Measurements from ENCODE around the gene ADGRF3. TPM values are rescaled to one million over a fixed set of nuclear protein-coding genes. Genes with fewer than 3 reads are reported as not detected.

ADGRF3 gene
- total RNA-seq, 1 donor from 2014 or later, result 0.44 TPM

DNA sequence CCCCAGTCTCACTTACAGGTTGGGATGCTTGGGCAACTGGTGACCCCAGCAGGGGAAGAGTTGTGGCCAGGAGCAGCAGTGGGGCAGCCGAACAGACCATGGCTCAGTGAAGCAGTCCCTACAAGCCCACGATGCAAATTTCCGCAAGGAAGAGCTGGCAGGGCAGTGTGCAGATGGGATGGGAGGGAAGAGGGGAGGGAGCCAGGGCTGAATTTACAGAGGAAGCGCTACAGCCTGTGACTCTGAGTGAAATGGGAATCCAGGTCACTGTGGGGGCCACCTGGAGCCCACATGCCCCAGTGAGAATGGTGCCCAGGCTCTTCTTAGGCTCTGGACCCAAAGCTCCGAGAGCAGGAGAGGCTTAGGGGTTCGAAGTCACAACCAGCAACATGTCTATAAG is 27.6 kb downstream of the ADGRF3 start:
- Mint-ChIP-seq H3K27me3 (ENCODE audit: low read depth) (peaks cover 7% of the 10 kb centered on the region), H3K4me1 (no peaks in the 10 kb centered on the region), H3K36me3 (ENCODE audit: low read depth) (no peaks in the 10 kb centered on the region), H3K27ac (ENCODE audit: unreplicated experiment) (no peak overlapping the region), H3K4me3 (no peak overlapping the region), H3K9me3 (no peaks in the 10 kb centered on the region)
- no peak for TF ChIP-seq CTCF (conservative IDR thresholded peaks at IDR 0.05)
- no peak for DNase-seq (ENCODE audit: low read depth, low spot score)

GRCh38 chr2:26317377-26318105 is 29.0 kb downstream of the ADGRF3 start:
- TF ChIP-seq CTCF (conservative IDR thresholded peaks at IDR 0.05), result no peak
- no peaks in the 10 kb centered on the region for H3K4me1 Mint-ChIP-seq
- H3K27ac Mint-ChIP-seq (ENCODE audit: unreplicated experiment), result peak overlapping the region; percentile 50
- H3K36me3 Mint-ChIP-seq (ENCODE audit: low read depth), result no peaks in the 10 kb centered on the region
- peaks cover 7% of the 10 kb centered on the region for H3K27me3 Mint-ChIP-seq (ENCODE audit: low read depth)
- DNase-seq (ENCODE audit: low read depth, low spot score), result no peak
- H3K9me3 Mint-ChIP-seq, result no peaks in the 10 kb centered on the region
- no peak overlapping the region for H3K4me3 Mint-ChIP-seq

DNA sequence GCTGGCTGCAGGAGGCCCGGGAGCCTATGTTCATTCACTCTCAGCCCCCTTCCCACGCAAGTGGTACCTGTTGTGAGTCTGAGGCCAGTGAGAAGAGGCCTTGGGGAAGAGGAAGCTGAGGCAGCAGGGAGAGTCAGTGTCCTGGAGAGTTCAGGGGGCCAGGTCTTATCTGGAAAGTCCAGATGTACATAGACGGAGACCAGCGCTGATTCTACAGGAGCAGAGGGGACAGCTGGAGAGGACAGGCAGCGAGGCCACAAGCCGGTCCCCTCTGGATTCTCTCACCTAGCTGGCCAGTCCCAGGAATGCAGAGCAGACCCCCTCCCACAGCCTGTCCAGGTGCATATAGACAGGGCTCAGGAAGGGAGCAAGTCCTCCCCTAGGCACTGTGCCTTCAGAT is 29.7 kb downstream of the ADGRF3 start:
- no peaks in the 10 kb centered on the region for H3K4me1 Mint-ChIP-seq
- no peak for TF ChIP-seq CTCF (conservative IDR thresholded peaks at IDR 0.05)
- DNase-seq (ENCODE audit: low read depth, low spot score), result no peak
- no peaks in the 10 kb centered on the region for H3K36me3 Mint-ChIP-seq (ENCODE audit: low read depth)
- H3K27ac Mint-ChIP-seq (ENCODE audit: unreplicated experiment), result peak overlapping the region; percentile 40
- no peaks in the 10 kb centered on the region for H3K9me3 Mint-ChIP-seq
- H3K27me3 Mint-ChIP-seq (ENCODE audit: low read depth), result peaks cover 7% of the 10 kb centered on the region
- H3K4me3 Mint-ChIP-seq, result no peak overlapping the region

DNA sequence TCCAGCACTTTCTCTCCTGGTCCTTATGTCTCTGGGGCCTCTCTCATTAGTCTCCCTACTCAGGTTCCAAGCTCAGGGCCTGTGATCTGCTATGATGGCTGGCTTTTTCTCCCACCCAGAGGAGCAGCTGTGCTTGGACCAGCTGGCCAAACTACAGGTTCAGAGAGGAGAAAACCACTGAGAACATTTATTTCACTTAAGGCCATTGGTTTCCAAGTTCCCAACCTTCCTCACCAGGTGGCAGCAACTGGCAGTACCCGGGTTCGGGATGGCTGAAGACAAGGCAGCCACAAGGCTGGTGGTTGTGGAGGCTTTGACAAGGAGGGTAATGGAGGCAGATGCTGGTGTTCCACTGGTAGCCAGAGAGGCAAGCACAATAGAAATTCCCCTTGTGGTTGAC is 30.5 kb downstream of the ADGRF3 start:
- Mint-ChIP-seq H3K27me3 (ENCODE audit: low read depth) (peaks cover 7% of the 10 kb centered on the region), H3K4me1 (no peaks in the 10 kb centered on the region), H3K27ac (ENCODE audit: unreplicated experiment) (no peak overlapping the region), H3K9me3 (no peaks in the 10 kb centered on the region), H3K4me3 (no peak overlapping the region), H3K36me3 (ENCODE audit: low read depth) (no peaks in the 10 kb centered on the region)
- no peak for DNase-seq (ENCODE audit: low read depth, low spot score)
- TF ChIP-seq CTCF (conservative IDR thresholded peaks at IDR 0.05), result no peak

GRCh38 chr2:26314243-26314642 is 32.3 kb downstream of the ADGRF3 start:
- no peaks in the 10 kb centered on the region for H3K4me1 Mint-ChIP-seq
- H3K36me3 Mint-ChIP-seq (ENCODE audit: low read depth), result no peaks in the 10 kb centered on the region
- no peak overlapping the region for H3K4me3 Mint-ChIP-seq
- H3K27ac Mint-ChIP-seq (ENCODE audit: unreplicated experiment), result no peak overlapping the region
- peaks cover 4% of the 10 kb centered on the region for H3K27me3 Mint-ChIP-seq (ENCODE audit: low read depth)
- no peak for TF ChIP-seq CTCF (conservative IDR thresholded peaks at IDR 0.05)
- DNase-seq (ENCODE audit: low read depth, low spot score), result no peak
- no peaks in the 10 kb centered on the region for H3K9me3 Mint-ChIP-seq
